Astrocyte (in vitro differentiated cells and primary cell): ENCODE data around the gene LRRC45. TPM values are rescaled to one million over a fixed set of nuclear protein-coding genes. Genes with fewer than 3 reads are reported as not detected.

Experiments used
- DNase-seq: peaks from one replicate; pipeline ENCODE4 v3.0.0-alpha.2; 2010; ENCODE audit warnings: low read depth
- FAIRE-seq: peaks from 2 replicates; lab custom pipeline; 2011; peaks lifted over from hg19 to GRCh38; lab: Jason Lieb, UNC
- H2AFZ ChIP-seq: 2 replicates; pipeline ENCODE4 v1.6.0; 2012; ENCODE audit warnings: low read depth, low read length, inconsistent platforms
- H3K27ac ChIP-seq: 2 replicates; pipeline ENCODE4 v1.5.1; 2011; ENCODE audit warnings: low read depth, low read length, inconsistent platforms
- H3K27me3 ChIP-seq: 2 replicates; pipeline ENCODE4 v1.6.0; 2011; ENCODE audit warnings: low read length, inconsistent platforms; ENCODE audit not compliant: insufficient read depth
- H3K36me3 ChIP-seq: 2 replicates; pipeline ENCODE4 v1.5.1; 2011; ENCODE audit warnings: low read length, inconsistent platforms; ENCODE audit not compliant: insufficient read depth
- H3K4me1 ChIP-seq: 2 replicates; pipeline ENCODE4 v1.5.1; 2011; ENCODE audit warnings: low read length, inconsistent platforms; ENCODE audit not compliant: insufficient read depth
- H3K4me2 ChIP-seq: 2 replicates; pipeline ENCODE4 v1.6.0; 2012; ENCODE audit warnings: low read length, inconsistent platforms
- H3K4me3 ChIP-seq: 2 replicates; pipeline ENCODE4 v1.5.1; 2011; ENCODE audit warnings: low read depth, mild to moderate bottlenecking, low read length, inconsistent platforms; ENCODE audit not compliant: insufficient read depth
- H3K79me2 ChIP-seq: 2 replicates; pipeline ENCODE4 v1.6.0; 2012; ENCODE audit warnings: mild to moderate bottlenecking, low read length, inconsistent platforms; ENCODE audit not compliant: insufficient read depth
- H3K9ac ChIP-seq: 2 replicates; pipeline ENCODE4 v1.6.0; 2012; ENCODE audit warnings: mild to moderate bottlenecking, low read length, inconsistent platforms
- H3K9me3 ChIP-seq: 2 replicates; pipeline ENCODE4 v1.5.1; 2012; ENCODE audit warnings: low read depth, mild to moderate bottlenecking, low read length, inconsistent platforms; ENCODE audit not compliant: insufficient read depth
- H4K20me1 ChIP-seq: 2 replicates; pipeline ENCODE4 v1.6.0; 2012; ENCODE audit warnings: low read length, inconsistent platforms; ENCODE audit not compliant: insufficient read depth
- H3K27ac Mint-ChIP-seq: one replicate; pipeline ENCODE4 v1.8.0; 2021; ENCODE audit warnings: mild to moderate bottlenecking, mixed read lengths; ENCODE audit not compliant: unreplicated experiment
- H3K27me3 Mint-ChIP-seq: one replicate; pipeline ENCODE4 v1.8.0; 2021; ENCODE audit warnings: low read depth, mixed read lengths; ENCODE audit not compliant: unreplicated experiment
- H3K36me3 Mint-ChIP-seq: one replicate; pipeline ENCODE4 v1.8.0; 2021; ENCODE audit warnings: low read depth, mixed read lengths; ENCODE audit not compliant: unreplicated experiment
- H3K4me1 Mint-ChIP-seq: one replicate; pipeline ENCODE4 v1.8.0; 2021; ENCODE audit warnings: low read depth, mixed read lengths; ENCODE audit not compliant: unreplicated experiment
- H3K4me3 Mint-ChIP-seq: one replicate; pipeline ENCODE4 v1.8.0; 2021; ENCODE audit warnings: mild to moderate bottlenecking, moderate library complexity, mixed read lengths; ENCODE audit not compliant: unreplicated experiment
- H3K9me3 Mint-ChIP-seq: one replicate; pipeline ENCODE4 v1.8.0; 2021; ENCODE audit warnings: mild to moderate bottlenecking, mixed read lengths; ENCODE audit not compliant: unreplicated experiment
- EZH2 ChIP-seq: IDR thresholded peaks from 2 replicates; pipeline ENCODE4 v1.6.1; 2012; ENCODE audit warnings: mild to moderate bottlenecking, low read length, inconsistent platforms; ENCODE audit not compliant: insufficient read depth
- total RNA-seq: library from RNA; stranded (reverse); gene quantifications from 2 replicates; pipeline ENCODE4 v1.2.1, GENCODE V29; 2021
- TF ChIP-seq, protein P1 (sequence below): IDR thresholded peaks from 2 replicates; pipeline ENCODE4 v1.5.1; 2011; ENCODE audit warnings: low read depth, mild to moderate bottlenecking, inconsistent platforms, low read length, moderate library complexity; ENCODE audit not compliant: insufficient read depth

LRRC45 gene
- total RNA-seq, 1 donor from 2014 or later: 6.6 TPM

DNA sequence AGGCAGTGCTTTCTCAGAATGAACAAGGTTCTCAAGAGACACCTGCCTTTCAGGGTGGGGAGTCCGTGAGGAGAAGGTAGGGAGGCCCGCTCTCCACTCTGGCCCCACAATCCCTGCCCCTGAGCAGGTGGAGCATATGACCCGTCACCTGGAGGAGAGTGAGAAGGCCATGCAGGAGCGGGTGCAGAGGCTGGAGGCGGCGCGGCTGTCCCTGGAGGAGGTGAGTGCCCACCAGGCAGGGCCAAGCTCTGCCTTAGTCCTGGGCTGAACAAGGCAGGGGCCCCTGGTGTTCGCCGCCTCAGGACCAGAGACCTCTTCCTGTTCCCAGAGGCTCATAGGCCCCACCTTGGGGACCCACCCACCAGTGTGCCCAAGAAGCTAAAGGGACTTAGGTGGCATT is 5.9 kb downstream of the LRRC45 start:
- no peaks in the 10 kb centered on the region for H3K9me3 Mint-ChIP-seq
- DNase-seq (no peak), FAIRE-seq (no peak)
- Histone ChIP-seq H3K9me3 (no peaks in the 10 kb centered on the region), H3K79me2 (no peaks in the 10 kb centered on the region), H3K36me3 (no peaks in the 10 kb centered on the region), H4K20me1 (no peaks in the 10 kb centered on the region), H3K27ac (no peak overlapping the region), H3K9ac (no peak overlapping the region), H3K4me1 (peaks cover 15% of the 10 kb centered on the region), H3K4me2 (no peak overlapping the region), H3K4me3 (no peak overlapping the region), H3K27me3 (no peaks in the 10 kb centered on the region), H2AFZ (no peak overlapping the region)
- H3K27me3 Mint-ChIP-seq: peaks cover 8% of the 10 kb centered on the region
- peaks cover 1% of the 10 kb centered on the region for H3K36me3 Mint-ChIP-seq
- no peaks in the 10 kb centered on the region for H3K4me1 Mint-ChIP-seq
- H3K27ac Mint-ChIP-seq: no peak overlapping the region
- TF ChIP-seq, protein P1, sequence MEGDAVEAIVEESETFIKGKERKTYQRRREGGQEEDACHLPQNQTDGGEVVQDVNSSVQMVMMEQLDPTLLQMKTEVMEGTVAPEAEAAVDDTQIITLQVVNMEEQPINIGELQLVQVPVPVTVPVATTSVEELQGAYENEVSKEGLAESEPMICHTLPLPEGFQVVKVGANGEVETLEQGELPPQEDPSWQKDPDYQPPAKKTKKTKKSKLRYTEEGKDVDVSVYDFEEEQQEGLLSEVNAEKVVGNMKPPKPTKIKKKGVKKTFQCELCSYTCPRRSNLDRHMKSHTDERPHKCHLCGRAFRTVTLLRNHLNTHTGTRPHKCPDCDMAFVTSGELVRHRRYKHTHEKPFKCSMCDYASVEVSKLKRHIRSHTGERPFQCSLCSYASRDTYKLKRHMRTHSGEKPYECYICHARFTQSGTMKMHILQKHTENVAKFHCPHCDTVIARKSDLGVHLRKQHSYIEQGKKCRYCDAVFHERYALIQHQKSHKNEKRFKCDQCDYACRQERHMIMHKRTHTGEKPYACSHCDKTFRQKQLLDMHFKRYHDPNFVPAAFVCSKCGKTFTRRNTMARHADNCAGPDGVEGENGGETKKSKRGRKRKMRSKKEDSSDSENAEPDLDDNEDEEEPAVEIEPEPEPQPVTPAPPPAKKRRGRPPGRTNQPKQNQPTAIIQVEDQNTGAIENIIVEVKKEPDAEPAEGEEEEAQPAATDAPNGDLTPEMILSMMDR: no peak
- no peak for TF ChIP-seq EZH2
- H3K4me3 Mint-ChIP-seq: no peak overlapping the region

DNA sequence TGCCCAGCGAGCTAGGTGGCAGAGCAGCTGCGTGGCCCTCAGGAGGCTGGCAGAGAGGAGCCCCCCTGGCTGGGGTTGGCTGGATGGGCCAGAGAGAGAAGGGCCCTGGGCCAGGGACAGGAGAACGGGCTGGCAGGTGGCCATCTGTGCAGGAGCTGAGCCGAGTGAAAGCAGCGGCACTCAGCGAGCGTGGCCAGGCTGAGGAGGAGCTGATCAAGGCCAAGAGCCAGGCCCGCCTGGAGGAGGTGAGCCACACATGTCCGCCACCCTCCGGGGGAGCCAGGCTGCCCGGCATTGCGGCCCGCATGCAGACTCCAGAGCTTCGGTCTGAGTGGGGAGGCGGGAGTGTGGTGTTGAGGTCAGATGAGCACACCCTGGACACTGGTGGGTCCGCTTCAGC is 6.3 kb downstream of the LRRC45 start:
- H3K27ac Mint-ChIP-seq: no peak overlapping the region
- Histone ChIP-seq H3K79me2 (no peaks in the 10 kb centered on the region), H3K27ac (no peak overlapping the region), H3K4me3 (no peak overlapping the region), H3K9ac (no peak overlapping the region), H4K20me1 (no peaks in the 10 kb centered on the region), H3K36me3 (no peaks in the 10 kb centered on the region), H3K4me1 (peaks cover 12% of the 10 kb centered on the region), H2AFZ (no peak overlapping the region), H3K4me2 (no peak overlapping the region), H3K9me3 (no peaks in the 10 kb centered on the region), H3K27me3 (no peaks in the 10 kb centered on the region)
- peak overlapping the region; percentile 71 for H3K4me3 Mint-ChIP-seq
- DNase-seq (no peak), FAIRE-seq (no peak)
- H3K9me3 Mint-ChIP-seq: no peaks in the 10 kb centered on the region
- peaks cover 5% of the 10 kb centered on the region for H3K36me3 Mint-ChIP-seq
- TF ChIP-seq EZH2: no peak
- TF ChIP-seq, protein P1: no peak
- H3K4me1 Mint-ChIP-seq: no peaks in the 10 kb centered on the region
- H3K27me3 Mint-ChIP-seq: peaks cover 10% of the 10 kb centered on the region

DNA sequence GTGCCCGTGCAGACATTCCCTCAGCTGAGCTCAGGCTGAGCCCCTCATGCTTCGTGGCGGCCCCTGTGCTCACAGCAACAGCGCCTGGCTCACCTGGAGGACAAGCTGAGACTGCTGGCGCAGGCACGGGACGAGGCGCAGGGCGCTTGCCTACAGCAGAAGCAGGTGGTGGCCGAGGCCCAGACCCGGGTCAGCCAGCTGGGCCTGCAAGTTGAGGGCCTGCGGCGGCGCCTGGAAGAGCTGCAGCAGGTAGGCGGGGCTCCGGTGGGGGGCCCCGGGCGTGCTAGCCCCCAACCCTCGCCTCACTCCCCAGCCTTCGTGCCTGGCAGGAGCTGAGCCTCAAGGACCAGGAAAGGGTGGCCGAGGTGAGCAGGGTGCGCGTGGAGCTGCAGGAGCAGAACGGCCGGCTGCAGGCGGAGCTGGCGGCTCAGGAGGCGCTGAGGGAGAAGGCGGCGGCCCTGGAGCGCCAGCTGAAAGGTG is 6.9 kb downstream of the LRRC45 start:
- H3K9me3 ChIP-seq: no peaks in the 10 kb centered on the region
- peaks cover 6% of the 10 kb centered on the region for H3K36me3 Mint-ChIP-seq
- no peak overlapping the region for H3K27ac Mint-ChIP-seq
- FAIRE-seq: no peak
- peaks cover 12% of the 10 kb centered on the region for H3K4me1 ChIP-seq
- no peaks in the 10 kb centered on the region for H3K9me3 Mint-ChIP-seq
- no peak overlapping the region for H3K9ac ChIP-seq
- H3K4me3 Mint-ChIP-seq: no peak overlapping the region
- no peaks in the 10 kb centered on the region for H3K27me3 ChIP-seq
- no peaks in the 10 kb centered on the region for H4K20me1 ChIP-seq
- H3K27me3 Mint-ChIP-seq: peaks cover 10% of the 10 kb centered on the region
- peak overlapping the region; percentile 87 for H2AFZ ChIP-seq
- H3K27ac ChIP-seq: no peak overlapping the region
- no peaks in the 10 kb centered on the region for H3K36me3 ChIP-seq
- TF ChIP-seq, protein P1: no peak
- no peak for TF ChIP-seq EZH2
- DNase-seq: no peak
- no peaks in the 10 kb centered on the region for H3K4me1 Mint-ChIP-seq
- no peak overlapping the region for H3K4me3 ChIP-seq
- H3K4me2 ChIP-seq: peak overlapping the region; percentile 91
- H3K79me2 ChIP-seq: no peaks in the 10 kb centered on the region
